ENCODE data around the gene NKIRAS2. TPM values are rescaled to one million over a fixed set of nuclear protein-coding genes. Genes with fewer than 3 reads are reported as not detected.
A peak's percentile ranks its signal among the peaks of the same experiment; 100 is the strongest.

NKIRAS2 gene
- total and polyA plus RNA-seq, 2 experiments from 2014 or later, result 66.5 to 71.2 TPM

- Histone ChIP-seq H3K4me3 (no peak overlapping the region), H2AFZ (no peak overlapping the region), H3K4me2 (ENCODE audit: unreplicated experiment) (no peak overlapping the region), H3F3A (ENCODE audit: insufficient read depth) (peaks cover 15% of the 10 kb centered on the region; the same call in 1 of the 2 replicates), H3K79me2 (ENCODE audit: insufficient read depth) (peaks cover 63% of the 10 kb centered on the region), H3K9me2 (ENCODE audit: insufficient read depth) (no peaks in the 10 kb centered on the region), H3K27me3 (replicated peaks; ENCODE audit: insufficient read depth) (no peaks in the 10 kb centered on the region), H4K20me1 (ENCODE audit: insufficient read depth) (no peaks in the 10 kb centered on the region), H3K9ac (no peak overlapping the region), H3K36me3 (ENCODE audit: low read depth) (peaks cover 79% of the 10 kb centered on the region), H3K9me3 (ENCODE audit: low read depth) (no peaks in the 10 kb centered on the region), H3K27ac (no peak overlapping the region), H3K4me1 (ENCODE audit: insufficient read depth) (peaks cover 4% of the 10 kb centered on the region; the same call in 1 of the 2 replicates)
- no peak for DNase-seq
- in situ Hi-C loops (cut with MboI), result no loop called here
- no peak for TF ChIP-seq EZH2phosphoT487 (IDR thresholded peaks at IDR 0.05; ENCODE audit: insufficient read depth, low read depth)
- WGBS, 2 experiments (ENCODE audit: low coverage in 1 of 2, low lambda C conversion rate in 2 of 2, missing lambda C conversion rate in 2 of 2), result 88 to 91% methylated on average over 5 of the region's 5 CpGs
These were observed 30.0 kb upstream of the NKIRAS2 start for GRCh38 chr17:41989702-41990419.

GRCh38 chr17:41992576-41992975 is 27.3 kb upstream of the NKIRAS2 start:
- H4K20me1 ChIP-seq (ENCODE audit: insufficient read depth), result no peaks in the 10 kb centered on the region
- no peak overlapping the region for H3K4me3 ChIP-seq
- H3K9me3 ChIP-seq (ENCODE audit: low read depth), result no peaks in the 10 kb centered on the region
- H3K9me2 ChIP-seq (ENCODE audit: insufficient read depth), result no peaks in the 10 kb centered on the region
- H3K27ac ChIP-seq, result no peak overlapping the region
- in situ Hi-C loops (cut with MboI), result no loop called here
- no peaks in the 10 kb centered on the region for H3K27me3 ChIP-seq (replicated peaks; ENCODE audit: insufficient read depth)
- no peak for TF ChIP-seq EZH2 (IDR thresholded peaks at IDR 0.05; ENCODE audit: insufficient read depth, poor library complexity, severe bottlenecking)
- TF ChIP-seq EZH2phosphoT487 (IDR thresholded peaks at IDR 0.05; ENCODE audit: insufficient read depth, low read depth), result no peak
- H3F3A ChIP-seq (ENCODE audit: insufficient read depth), result peaks cover 18% of the 10 kb centered on the region
- WGBS, 2 experiments (ENCODE audit: low coverage in 1 of 2, low lambda C conversion rate in 2 of 2, missing lambda C conversion rate in 2 of 2), result 23 to 42% methylated on average over 3 of the region's 3 CpGs
- no peak overlapping the region for H3K4me2 ChIP-seq (ENCODE audit: unreplicated experiment)
- no peak overlapping the region for H3K9ac ChIP-seq
- H2AFZ ChIP-seq, result no peak overlapping the region
- peaks cover 75% of the 10 kb centered on the region for H3K79me2 ChIP-seq (ENCODE audit: insufficient read depth)
- peaks cover 20% of the 10 kb centered on the region for H3K4me1 ChIP-seq (ENCODE audit: insufficient read depth)
- peaks cover 80% of the 10 kb centered on the region for H3K36me3 ChIP-seq (ENCODE audit: low read depth)
- DNase-seq, result no peak

GRCh38 chr17:41996855-41997164 is 23.1 kb upstream of the NKIRAS2 start:
- DNase-seq, result peak; percentile 34
- in situ Hi-C loops (cut with MboI), result no loop called here
- peak overlapping the region; percentile 62 for H3K27ac ChIP-seq
- H3K4me1 ChIP-seq (ENCODE audit: insufficient read depth), result peaks cover 20% of the 10 kb centered on the region
- H4K20me1 ChIP-seq (ENCODE audit: insufficient read depth), result no peaks in the 10 kb centered on the region
- TF ChIP-seq EZH2 (IDR thresholded peaks at IDR 0.05; ENCODE audit: insufficient read depth, poor library complexity, severe bottlenecking) (no peak), EZH2phosphoT487 (IDR thresholded peaks at IDR 0.05; ENCODE audit: insufficient read depth, low read depth) (no peak)
- no peak overlapping the region for H2AFZ ChIP-seq
- no peaks in the 10 kb centered on the region for H3K9me2 ChIP-seq (ENCODE audit: insufficient read depth)
- H3K27me3 ChIP-seq (replicated peaks; ENCODE audit: insufficient read depth), result no peaks in the 10 kb centered on the region
- H3K9ac ChIP-seq, result no peak overlapping the region
- H3K4me2 ChIP-seq (ENCODE audit: unreplicated experiment), result peak overlapping the region; percentile 5
- peaks cover 24% of the 10 kb centered on the region for H3F3A ChIP-seq (ENCODE audit: insufficient read depth)
- H3K4me3 ChIP-seq, result no peak overlapping the region
- peaks cover 76% of the 10 kb centered on the region for H3K36me3 ChIP-seq (ENCODE audit: low read depth)
- H3K79me2 ChIP-seq (ENCODE audit: insufficient read depth), result peaks cover 87% of the 10 kb centered on the region
- no peaks in the 10 kb centered on the region for H3K9me3 ChIP-seq (ENCODE audit: low read depth)
- 91 to 100% methylated on average over 2 of the region's 2 CpGs for WGBS, 2 experiments (ENCODE audit: low coverage in 1 of 2, low lambda C conversion rate in 2 of 2, missing lambda C conversion rate in 2 of 2)

GRCh38 chr17:41998497-41998896 is 21.4 kb upstream of the NKIRAS2 start:
- H4K20me1 ChIP-seq (ENCODE audit: insufficient read depth), result no peaks in the 10 kb centered on the region
- WGBS, 2 experiments (ENCODE audit: low coverage in 1 of 2, low lambda C conversion rate in 2 of 2, missing lambda C conversion rate in 2 of 2), result 48 to 50% methylated on average over 2 of the region's 2 CpGs

More at GRCh38 chr17:41998497-41998896, 21.4 kb upstream of the NKIRAS2 start:
- no peaks in the 10 kb centered on the region for H3K27me3 ChIP-seq (replicated peaks; ENCODE audit: insufficient read depth)
- no peaks in the 10 kb centered on the region for H3K9me2 ChIP-seq (ENCODE audit: insufficient read depth)
- no peak overlapping the region for H2AFZ ChIP-seq
- no peak overlapping the region for H3K9ac ChIP-seq
- in situ Hi-C loops (cut with MboI), result no loop called here
- H3K4me2 ChIP-seq (ENCODE audit: unreplicated experiment), result no peak overlapping the region
- no peak overlapping the region for H3K4me3 ChIP-seq
- H3K79me2 ChIP-seq (ENCODE audit: insufficient read depth), result peaks cover 95% of the 10 kb centered on the region
- TF ChIP-seq EZH2phosphoT487 (IDR thresholded peaks at IDR 0.05; ENCODE audit: insufficient read depth, low read depth) (no peak), EZH2 (IDR thresholded peaks at IDR 0.05; ENCODE audit: insufficient read depth, poor library complexity, severe bottlenecking) (no peak)
- peaks cover 76% of the 10 kb centered on the region for H3K36me3 ChIP-seq (ENCODE audit: low read depth)
- H3K4me1 ChIP-seq (ENCODE audit: insufficient read depth), result peaks cover 29% of the 10 kb centered on the region
- H3F3A ChIP-seq (ENCODE audit: insufficient read depth), result peaks cover 35% of the 10 kb centered on the region
- no peaks in the 10 kb centered on the region for H3K9me3 ChIP-seq (ENCODE audit: low read depth)
- no peak overlapping the region for H3K27ac ChIP-seq
- no peak for DNase-seq

Measured in GM23248 (cell line).